DMS 273 treated with DMSO at 0.1 percent for 48 hours (cell line): ENCODE measurements around the gene LPAR1.
"Not testable (repeated sequence)": the region's sequence is repeated elsewhere in the genome, so short reads cannot be mapped to it uniquely, and the experiment has no call there.

Experiments used
- DNase-seq: peaks from one replicate; lab custom pipeline; 2025; lab: John Stamatoyannopoulos, UW

Gene LPAR1

GRCh38 chr9:110874963-110875674, 163.2 kb downstream of the LPAR1 start:
- DNase-seq: no peak

- DNase-seq: no peak
Measured at GRCh38 chr9:110872920-110873319, 165.3 kb downstream of the LPAR1 start.

GRCh38 chr9:110871736-110872135, 166.5 kb downstream of the LPAR1 start:
- no peak for DNase-seq

- DNase-seq: no peak
Measured at GRCh38 chr9:110869931-110870330, 168.3 kb downstream of the LPAR1 start.

GRCh38 chr9:110864011-110864410, 174.3 kb downstream of the LPAR1 start:
- no peak for DNase-seq

- DNase-seq: not testable (repeated sequence)
Measured at GRCh38 chr9:110861370-110862110, 176.7 kb downstream of the LPAR1 start.

GRCh38 chr9:110856772-110857171, 181.5 kb downstream of the LPAR1 start:
- DNase-seq: no peak

- no peak for DNase-seq
Measured at GRCh38 chr9:110850401-110851135, 187.7 kb downstream of the LPAR1 start.

- DNase-seq: no peak
Measured at GRCh38 chr9:110847671-110848070, 190.6 kb downstream of the LPAR1 start.

- DNase-seq: no peak
Measured at GRCh38 chr9:110846215-110846614, 192.1 kb downstream of the LPAR1 start.

GRCh38 chr9:110844121-110844520, 194.1 kb downstream of the LPAR1 start:
- DNase-seq: no peak

- no peak for DNase-seq
Measured at GRCh38 chr9:110842986-110843385, 195.3 kb downstream of the LPAR1 start.

GRCh38 chr9:110842169-110842568, 196.1 kb downstream of the LPAR1 start:
- no peak for DNase-seq

- DNase-seq: no peak
Measured at GRCh38 chr9:110837401-110838005, 200.8 kb downstream of the LPAR1 start.

GRCh38 chr9:110835859-110836271, 202.4 kb downstream of the LPAR1 start:
- DNase-seq: no peak

GRCh38 chr9:110835404-110835803, 202.9 kb downstream of the LPAR1 start:
- DNase-seq: no peak

- no peak for DNase-seq
Measured at GRCh38 chr9:110832926-110833325, 205.3 kb downstream of the LPAR1 start.

GRCh38 chr9:110830495-110830894, 207.8 kb downstream of the LPAR1 start:
- DNase-seq: no peak

- no peak for DNase-seq
Measured at GRCh38 chr9:110828264-110828663, 210.0 kb downstream of the LPAR1 start.

GRCh38 chr9:110826400-110826799, 211.9 kb downstream of the LPAR1 start:
- DNase-seq: not testable (repeated sequence)

GRCh38 chr9:110825950-110826349, 212.3 kb downstream of the LPAR1 start:
- no peak for DNase-seq

GRCh38 chr9:110825129-110825528, 213.1 kb downstream of the LPAR1 start:
- not testable (repeated sequence) for DNase-seq
